ENCODE measurements around the gene HPSE2.

HPSE2 gene

GRCh38 chr10:98444314-98445006, 791.2 kb downstream of the HPSE2 start:
- 97% methylated on average over 8 of the region's 9 CpGs for WGBS (ENCODE audit: insufficient coverage)
- H3K27ac ChIP-seq (ENCODE audit: insufficient read depth in 1 of 2, low read depth in 1 of 2, low read length in 2 of 2, poor library complexity in 1 of 2, severe bottlenecking in 2 of 2): no peak overlapping the region
- H3K4me3 ChIP-seq (ENCODE audit: control insufficient read depth in 1 of 7, extremely low read depth in 1 of 7, insufficient read depth in 4 of 7, low read depth in 2 of 7, low read length in 6 of 7): no peak overlapping the region
- peaks cover 4 to 14% (median 11%) of the 10 kb centered on the region in 4 experiments for H3K4me1 ChIP-seq (ENCODE audit: control extremely low read depth in 1 of 4, control insufficient read depth in 4 of 4, insufficient read depth in 4 of 4, low read length in 3 of 4)
- ChIA-PET POLR2A (no interaction called here), CTCF (interaction anchor here (0.8 kb wide), 1 partner anchor 16 kb away, joined by 4 read pairs; no protein-coding TSS in a partner anchor)
- peaks cover 0 to 4% (median 0%) of the 10 kb centered on the region in 5 experiments for H3K9me3 ChIP-seq (ENCODE audit: control extremely low read depth in 1 of 5, control insufficient read depth in 4 of 5, insufficient read depth in 2 of 5, low read depth in 1 of 5, low read length in 4 of 5)
- DNase-seq: no peak
- no peaks in the 10 kb centered on the region for H3K27me3 ChIP-seq (replicated peaks in 2 of 5; ENCODE audit: control insufficient read depth in 4 of 5, insufficient read depth in 5 of 5, low read length in 4 of 5)
- H3K36me3 ChIP-seq (ENCODE audit: control insufficient read depth in 4 of 4, insufficient read depth in 4 of 4, low read length in 3 of 4): peaks cover 11 to 50% (median 31%) of the 10 kb centered on the region in 4 experiments

DNA sequence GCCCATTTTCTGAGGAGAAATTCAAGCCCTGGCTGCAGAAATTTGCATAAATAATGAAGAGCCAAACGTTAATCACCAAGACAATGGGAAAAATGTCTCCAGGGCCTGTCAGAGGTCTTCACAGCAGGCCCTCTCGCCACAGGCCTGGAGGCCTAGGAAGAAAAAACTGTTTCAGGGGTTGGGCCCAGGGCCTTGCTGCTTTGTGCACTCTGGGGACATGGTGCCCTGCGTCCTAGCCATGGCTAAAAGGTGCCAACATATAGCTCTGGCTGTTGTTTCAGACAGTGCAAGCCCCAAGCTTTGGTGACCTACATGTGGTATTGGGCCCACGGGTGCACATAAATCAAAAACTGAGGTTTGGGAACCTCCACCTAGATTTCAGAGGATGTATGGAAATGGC, 796.9 kb downstream of the HPSE2 start:
- 91% methylated on average over 4 of the region's 4 CpGs for WGBS (ENCODE audit: insufficient coverage)
- POLR2A ChIA-PET: no interaction called here

DNA sequence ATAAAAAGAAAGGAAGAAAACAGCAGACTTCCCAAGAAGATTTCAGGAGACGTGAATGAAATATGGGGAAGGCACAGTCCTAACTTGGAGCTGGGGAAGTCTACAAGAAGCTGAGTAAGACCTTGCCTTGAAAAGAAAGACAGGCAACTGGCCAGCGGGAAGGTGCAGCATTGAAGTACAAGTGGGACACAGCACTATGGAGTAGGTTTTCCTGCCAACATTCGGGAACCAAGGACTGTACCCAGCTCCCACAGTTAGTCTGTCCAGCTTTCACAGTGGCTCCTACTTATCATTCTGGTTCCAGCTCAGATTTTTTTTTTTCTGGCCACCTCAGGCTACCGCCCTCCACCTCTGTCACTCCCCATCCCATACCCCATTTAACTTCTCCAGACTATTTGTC, 798.9 kb downstream of the HPSE2 start:
- no peaks in the 10 kb centered on the region for H3K4me1 ChIP-seq (ENCODE audit: control extremely low read depth in 1 of 4, control insufficient read depth in 4 of 4, insufficient read depth in 4 of 4, low read length in 3 of 4)
- no peak overlapping the region for H3K27ac ChIP-seq (ENCODE audit: insufficient read depth in 1 of 2, low read depth in 1 of 2, low read length in 2 of 2, poor library complexity in 1 of 2, severe bottlenecking in 2 of 2)
- WGBS (ENCODE audit: insufficient coverage): 100% methylated on average over 3 of the region's 4 CpGs
- H3K27me3 ChIP-seq (replicated peaks in 2 of 5; ENCODE audit: control insufficient read depth in 4 of 5, insufficient read depth in 5 of 5, low read length in 4 of 5): no peaks in the 10 kb centered on the region
- no peak overlapping the region for H3K4me3 ChIP-seq (ENCODE audit: control insufficient read depth in 1 of 7, extremely low read depth in 1 of 7, insufficient read depth in 4 of 7, low read depth in 2 of 7, low read length in 6 of 7)
- no peak for DNase-seq
- H3K36me3 ChIP-seq (ENCODE audit: control insufficient read depth in 4 of 4, insufficient read depth in 4 of 4, low read length in 3 of 4): peaks cover 32 to 81% (median 57%) of the 10 kb centered on the region in 4 experiments
- POLR2A ChIA-PET: no interaction called here
- CTCF ChIA-PET: interaction anchor here (0.6 to 1.2 kb wide), 4 partner anchors 11 to 174 kb away, joined by 3 to 4 read pairs (median 3); no protein-coding TSS in a partner anchor
- peaks cover 0 to 21% (median 18%) of the 10 kb centered on the region in 5 experiments for H3K9me3 ChIP-seq (ENCODE audit: control extremely low read depth in 1 of 5, control insufficient read depth in 4 of 5, insufficient read depth in 2 of 5, low read depth in 1 of 5, low read length in 4 of 5)

More for the DNA sequence above, 796.9 kb downstream of the HPSE2 start:
- CTCF ChIA-PET: no interaction called here
- H3K27me3 ChIP-seq (replicated peaks in 2 of 5; ENCODE audit: control insufficient read depth in 4 of 5, insufficient read depth in 5 of 5, low read length in 4 of 5): no peaks in the 10 kb centered on the region
- no peaks in the 10 kb centered on the region for H3K4me1 ChIP-seq (ENCODE audit: control extremely low read depth in 1 of 4, control insufficient read depth in 4 of 4, insufficient read depth in 4 of 4, low read length in 3 of 4)
- no peak for DNase-seq
- H3K36me3 ChIP-seq (ENCODE audit: control insufficient read depth in 4 of 4, insufficient read depth in 4 of 4, low read length in 3 of 4): peaks cover 25 to 79% (median 59%) of the 10 kb centered on the region in 4 experiments
- H3K27ac ChIP-seq (ENCODE audit: insufficient read depth in 1 of 2, low read depth in 1 of 2, low read length in 2 of 2, poor library complexity in 1 of 2, severe bottlenecking in 2 of 2): no peak overlapping the region
- H3K9me3 ChIP-seq (ENCODE audit: control extremely low read depth in 1 of 5, control insufficient read depth in 4 of 5, insufficient read depth in 2 of 5, low read depth in 1 of 5, low read length in 4 of 5): peaks cover 0 to 9% (median 5%) of the 10 kb centered on the region in 5 experiments
- no peak overlapping the region for H3K4me3 ChIP-seq (ENCODE audit: control insufficient read depth in 1 of 7, extremely low read depth in 1 of 7, insufficient read depth in 4 of 7, low read depth in 2 of 7, low read length in 6 of 7)

- ChIA-PET CTCF (interaction anchor here (1.1 kb wide), 1 partner anchor 10 kb away, joined by 5 read pairs; no protein-coding TSS in a partner anchor), POLR2A (no interaction called here)
- H3K4me1 ChIP-seq (ENCODE audit: control extremely low read depth in 1 of 4, control insufficient read depth in 4 of 4, insufficient read depth in 4 of 4, low read length in 3 of 4): no peaks in the 10 kb centered on the region
- peaks cover 0 to 21% (median 18%) of the 10 kb centered on the region in 5 experiments for H3K9me3 ChIP-seq (ENCODE audit: control extremely low read depth in 1 of 5, control insufficient read depth in 4 of 5, insufficient read depth in 2 of 5, low read depth in 1 of 5, low read length in 4 of 5)
- H3K27me3 ChIP-seq (replicated peaks in 2 of 5; ENCODE audit: control insufficient read depth in 4 of 5, insufficient read depth in 5 of 5, low read length in 4 of 5): no peaks in the 10 kb centered on the region
- H3K4me3 ChIP-seq (ENCODE audit: control insufficient read depth in 1 of 7, extremely low read depth in 1 of 7, insufficient read depth in 4 of 7, low read depth in 2 of 7, low read length in 6 of 7): no peak overlapping the region
- no peak overlapping the region for H3K27ac ChIP-seq (ENCODE audit: insufficient read depth in 1 of 2, low read depth in 1 of 2, low read length in 2 of 2, poor library complexity in 1 of 2, severe bottlenecking in 2 of 2)
- peaks cover 30 to 87% (median 70%) of the 10 kb centered on the region in 4 experiments for H3K36me3 ChIP-seq (ENCODE audit: control insufficient read depth in 4 of 4, insufficient read depth in 4 of 4, low read length in 3 of 4)
- no peak for DNase-seq
- 98% methylated on average over 10 of the region's 12 CpGs for WGBS (ENCODE audit: insufficient coverage)
These were observed 800.5 kb downstream of the HPSE2 start for GRCh38 chr10:98435178-98435577.

GRCh38 chr10:98433881-98434732, 801.5 kb downstream of the HPSE2 start:
- Histone ChIP-seq H3K9me3 (ENCODE audit: control extremely low read depth in 1 of 5, control insufficient read depth in 4 of 5, insufficient read depth in 2 of 5, low read depth in 1 of 5, low read length in 4 of 5) (peaks cover 0 to 21% (median 15%) of the 10 kb centered on the region in 5 experiments), H3K4me3 (ENCODE audit: control insufficient read depth in 1 of 7, extremely low read depth in 1 of 7, insufficient read depth in 4 of 7, low read depth in 2 of 7, low read length in 6 of 7) (no peak overlapping the region), H3K27me3 (replicated peaks in 2 of 5; ENCODE audit: control insufficient read depth in 4 of 5, insufficient read depth in 5 of 5, low read length in 4 of 5) (no peaks in the 10 kb centered on the region), H3K27ac (ENCODE audit: insufficient read depth in 1 of 2, low read depth in 1 of 2, low read length in 2 of 2, poor library complexity in 1 of 2, severe bottlenecking in 2 of 2) (no peak overlapping the region), H3K4me1 (ENCODE audit: control extremely low read depth in 1 of 4, control insufficient read depth in 4 of 4, insufficient read depth in 4 of 4, low read length in 3 of 4) (no peaks in the 10 kb centered on the region), H3K36me3 (ENCODE audit: control insufficient read depth in 4 of 4, insufficient read depth in 4 of 4, low read length in 3 of 4) (peaks cover 24 to 87% (median 75%) of the 10 kb centered on the region in 4 experiments)
- WGBS (ENCODE audit: insufficient coverage): 99% methylated on average over 17 of the region's 21 CpGs
- POLR2A ChIA-PET: no interaction called here
- no peak for DNase-seq
- CTCF ChIA-PET: interaction anchor here (1.1 to 1.2 kb wide), 2 partner anchors 9 to 10 kb away, joined by 3 to 5 read pairs; no protein-coding TSS in a partner anchor

DNA sequence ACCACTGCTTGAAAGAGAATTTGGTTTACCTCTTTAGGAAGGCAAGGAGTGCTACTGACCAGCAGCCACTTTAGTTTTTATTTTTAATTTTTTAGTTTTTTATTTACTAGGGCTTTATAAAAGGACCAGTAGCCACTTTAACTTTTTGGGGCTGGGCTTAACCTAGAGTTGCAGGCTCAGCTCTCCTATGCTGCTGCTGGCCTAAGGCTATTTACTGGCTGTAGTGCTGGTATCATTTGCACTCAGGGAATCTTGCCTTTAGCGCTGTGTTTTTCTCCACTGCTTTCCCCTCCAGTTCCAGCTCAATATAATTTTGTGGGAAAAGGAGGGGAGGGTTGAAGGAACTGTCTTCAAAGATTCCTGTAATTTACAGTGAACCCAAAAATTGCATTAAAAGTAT, 802.3 kb downstream of the HPSE2 start:
- POLR2A ChIA-PET: no interaction called here
- CTCF ChIA-PET: interaction anchor here (1.2 kb wide), 1 partner anchor 9 kb away, joined by 3 read pairs; no protein-coding TSS in a partner anchor

More for the DNA sequence above, 802.3 kb downstream of the HPSE2 start:
- Histone ChIP-seq H3K27ac (ENCODE audit: insufficient read depth in 1 of 2, low read depth in 1 of 2, low read length in 2 of 2, poor library complexity in 1 of 2, severe bottlenecking in 2 of 2) (no peak overlapping the region), H3K36me3 (ENCODE audit: control insufficient read depth in 4 of 4, insufficient read depth in 4 of 4, low read length in 3 of 4) (peaks cover 24 to 83% (median 72%) of the 10 kb centered on the region in 4 experiments), H3K9me3 (ENCODE audit: control extremely low read depth in 1 of 5, control insufficient read depth in 4 of 5, insufficient read depth in 2 of 5, low read depth in 1 of 5, low read length in 4 of 5) (peaks cover 0 to 21% (median 15%) of the 10 kb centered on the region in 5 experiments), H3K27me3 (replicated peaks in 2 of 5; ENCODE audit: control insufficient read depth in 4 of 5, insufficient read depth in 5 of 5, low read length in 4 of 5) (no peaks in the 10 kb centered on the region), H3K4me3 (ENCODE audit: control insufficient read depth in 1 of 7, extremely low read depth in 1 of 7, insufficient read depth in 4 of 7, low read depth in 2 of 7, low read length in 6 of 7) (no peak overlapping the region), H3K4me1 (ENCODE audit: control extremely low read depth in 1 of 4, control insufficient read depth in 4 of 4, insufficient read depth in 4 of 4, low read length in 3 of 4) (no peaks in the 10 kb centered on the region)
- WGBS (ENCODE audit: insufficient coverage): no CpG with 5 or more reads among the region's 1 CpG
- DNase-seq: no peak
